Natural killer cell (primary cell): Measurements from ENCODE around the gene G3BP2. TPM values are rescaled to one million over a fixed set of nuclear protein-coding genes. Genes with fewer than 3 reads are reported as not detected.

Experiments
- ATAC-seq, 3 donors: fragments of 150-1000 bp in 2 of 3; fragments of 200-7000 bp in 1 of 3; cut with Tn5 transposase; 1 replicate in 1 of 3; 2 replicates in 2 of 3; pipeline ENCODE4 v1.10.0; 2021; ENCODE audit warnings: mild to moderate bottlenecking in 2 of 3, moderate library complexity in 2 of 3
- DNase-seq, 2 donors: peaks; one replicate each; pipeline versions ENCODE4 v3.0.0 to v3.0.0-alpha.2; 2013 to 2021; ENCODE audit warnings: mixed read lengths in 1 of 2
- H3K27ac ChIP-seq: one replicate; pipeline ENCODE4 v1.5.1; 2013; ENCODE audit warnings: mild to moderate bottlenecking, low read length
- H3K27me3 ChIP-seq: one replicate; pipeline ENCODE4 v1.6.1; 2013; ENCODE audit warnings: low read length; ENCODE audit not compliant: control insufficient read depth, insufficient read depth
- H3K36me3 ChIP-seq: one replicate; pipeline ENCODE4 v1.6.1; 2013; ENCODE audit warnings: low read length; ENCODE audit not compliant: control insufficient read depth, insufficient read depth
- H3K4me1 ChIP-seq: one replicate; pipeline ENCODE4 v1.6.1; 2013; ENCODE audit warnings: low read length; ENCODE audit not compliant: control insufficient read depth, insufficient read depth
- H3K4me3 ChIP-seq: one replicate; pipeline ENCODE4 v1.5.1; 2013; ENCODE audit warnings: low read length
- H3K9me3 ChIP-seq: one replicate; pipeline ENCODE4 v1.6.1; 2013; ENCODE audit warnings: low read length; ENCODE audit not compliant: control insufficient read depth, insufficient read depth
- H3K27ac Mint-ChIP-seq, 2 donors: one replicate each; pipeline ENCODE4 v1.8.0; 2022; ENCODE audit warnings: mild to moderate bottlenecking in 2 of 2, mixed read lengths in 2 of 2, moderate library complexity in 1 of 2
- H3K27me3 Mint-ChIP-seq, 2 donors: one replicate each; pipeline ENCODE4 v1.8.0; 2022; ENCODE audit warnings: low read depth in 2 of 2, mixed read lengths in 2 of 2
- H3K36me3 Mint-ChIP-seq: one replicate; pipeline ENCODE4 v1.8.0; 2022; ENCODE audit warnings: mixed read lengths
- H3K4me1 Mint-ChIP-seq, 2 donors: one replicate each; pipeline ENCODE4 v1.8.0; 2022; ENCODE audit warnings: mixed read lengths in 2 of 2
- H3K4me3 Mint-ChIP-seq: one replicate; pipeline ENCODE4 v1.8.0; 2022; ENCODE audit warnings: mild to moderate bottlenecking, moderate library complexity, mixed read lengths
- H3K9me3 Mint-ChIP-seq, 2 donors: one replicate each; pipeline ENCODE4 v1.8.0; 2022; ENCODE audit warnings: mixed read lengths in 2 of 2
- CTCF ChIP-seq: fragments of 200-600 bp; IDR thresholded peaks from one replicate; pipeline ENCODE4 v1.8.0; 2022; ENCODE audit warnings: antibody characterized with exemption
- WGBS: methylation state at CpG from one replicate; pipeline ENCODE4 v1.1.7; 2013; ENCODE audit warnings: missing lambda C conversion rate; ENCODE audit not compliant: insufficient coverage; 5-methylcytosine and 5-hydroxymethylcytosine counted together
- intact Hi-C: fragments of 100-400 bp; cut with micrococcal nuclease; formaldehyde crosslinking; loops from one replicate; pipeline ENCODE4 v1.14.2; 2022
- total RNA-seq, 4 donors: library from RNA; stranded (reverse); fragments of 120-200 nt in 1 of 4; gene quantifications; one replicate each; pipeline versions ENCODE4 v1.2.3 to v1.2.4, GENCODE V29; 2013 to 2022

G3BP2 gene
- total RNA-seq, 3 donors from 2014 or later (not counting 1 experiment from before 2014, with no cell fraction given) = 204 to 233 (median 214) TPM

GRCh38 chr4:75679876-75680575 is 6.8 kb upstream of the G3BP2 start:
- ATAC-seq (no peak), DNase-seq (no peak)
- WGBS = 100% methylated on average over 2 of the region's 3 CpGs
- H3K27ac Mint-ChIP-seq = no peak overlapping the region
- H3K36me3 Mint-ChIP-seq = no peaks in the 10 kb centered on the region
- no peak overlapping the region for H3K4me3 Mint-ChIP-seq
- H3K9me3 Mint-ChIP-seq = no peaks in the 10 kb centered on the region
- no peaks in the 10 kb centered on the region for H3K36me3 ChIP-seq
- no peaks in the 10 kb centered on the region for H3K27me3 ChIP-seq
- TF ChIP-seq CTCF = no peak
- no peak overlapping the region for H3K27ac ChIP-seq
- H3K27me3 Mint-ChIP-seq = no peaks in the 10 kb centered on the region
- intact Hi-C loops = no loop called here
- peaks cover 13% of the 10 kb centered on the region for H3K4me1 ChIP-seq
- H3K9me3 ChIP-seq = no peaks in the 10 kb centered on the region
- H3K4me1 Mint-ChIP-seq = peaks cover 0 to 9% of the 10 kb centered on the region in 2 donors
- H3K4me3 ChIP-seq = no peak overlapping the region

- no peak for TF ChIP-seq CTCF
- intact Hi-C loops = no loop called here
- H3K9me3 ChIP-seq = no peaks in the 10 kb centered on the region
- no peaks in the 10 kb centered on the region for H3K27me3 Mint-ChIP-seq
- H3K9me3 Mint-ChIP-seq = no peaks in the 10 kb centered on the region
- no peaks in the 10 kb centered on the region for H3K36me3 Mint-ChIP-seq
- H3K36me3 ChIP-seq = no peaks in the 10 kb centered on the region
- no peak overlapping the region for H3K27ac ChIP-seq
- no peaks in the 10 kb centered on the region for H3K27me3 ChIP-seq
- no peak overlapping the region for H3K4me3 ChIP-seq
- H3K4me1 ChIP-seq = peaks cover 15% of the 10 kb centered on the region
- no peak for ATAC-seq
- no peak for DNase-seq
- H3K4me1 Mint-ChIP-seq = peaks cover 3 to 13% of the 10 kb centered on the region in 2 donors
- no peak overlapping the region for H3K4me3 Mint-ChIP-seq
- no peak overlapping the region for H3K27ac Mint-ChIP-seq
These were observed 5.8 kb upstream of the G3BP2 start for GRCh38 chr4:75678965-75679364.

GRCh38 chr4:75678473-75678872 is 5.3 kb upstream of the G3BP2 start:
- Histone ChIP-seq H3K36me3 (no peaks in the 10 kb centered on the region), H3K27me3 (no peaks in the 10 kb centered on the region), H3K27ac (no peak overlapping the region), H3K4me3 (no peak overlapping the region), H3K4me1 (peaks cover 17% of the 10 kb centered on the region), H3K9me3 (no peaks in the 10 kb centered on the region)
- DNase-seq = no peak
- TF ChIP-seq CTCF = no peak
- ATAC-seq = no peak
- no peaks in the 10 kb centered on the region for H3K36me3 Mint-ChIP-seq
- H3K9me3 Mint-ChIP-seq = no peaks in the 10 kb centered on the region
- H3K27ac Mint-ChIP-seq = no peak overlapping the region
- intact Hi-C loops = no loop called here
- no peak overlapping the region for H3K4me3 Mint-ChIP-seq
- no peaks in the 10 kb centered on the region for H3K27me3 Mint-ChIP-seq
- peaks cover 7 to 18% of the 10 kb centered on the region in 2 donors for H3K4me1 Mint-ChIP-seq

GRCh38 chr4:75675004-75675531 is 1.9 kb upstream of the G3BP2 start:
- intact Hi-C loops = no loop called here
- ATAC-seq = no peak

More at GRCh38 chr4:75675004-75675531, 1.9 kb upstream of the G3BP2 start:
- H3K27ac Mint-ChIP-seq = peak overlapping the region in 1 of 2 donors; percentile 36
- peaks cover 6% of the 10 kb centered on the region for H3K4me1 ChIP-seq
- no peaks in the 10 kb centered on the region for H3K36me3 Mint-ChIP-seq
- H3K9me3 ChIP-seq = no peaks in the 10 kb centered on the region
- no peak for DNase-seq
- no peak for TF ChIP-seq CTCF
- no peak overlapping the region for H3K4me3 ChIP-seq
- H3K4me1 Mint-ChIP-seq = peaks cover 32 to 39% of the 10 kb centered on the region in 2 donors
- no peaks in the 10 kb centered on the region for H3K9me3 Mint-ChIP-seq
- peak overlapping the region; percentile 40 for H3K4me3 Mint-ChIP-seq
- H3K27me3 Mint-ChIP-seq = no peaks in the 10 kb centered on the region
- H3K27me3 ChIP-seq = no peaks in the 10 kb centered on the region
- WGBS = 96% methylated on average over 11 of the region's 11 CpGs
- no peak overlapping the region for H3K27ac ChIP-seq
- no peaks in the 10 kb centered on the region for H3K36me3 ChIP-seq
